Dendritic cell treated with granulocyte-macrophage colony-stimulating factor and Interleukin-4, amounts not matched to agents 40 ng/mL and 50 ng/mL, for 4 days (primary cell): ENCODE measurements around the gene SIL1.

ENCODE experiments used
- H3K27ac Mint-ChIP-seq: one replicate; pipeline ENCODE4 v1.8.0; 2022; ENCODE audit warnings: mild to moderate bottlenecking, mixed read lengths
- H3K27me3 Mint-ChIP-seq: one replicate; pipeline ENCODE4 v1.8.0; 2022; ENCODE audit warnings: mild to moderate bottlenecking, mixed read lengths
- H3K36me3 Mint-ChIP-seq: one replicate; pipeline ENCODE4 v1.8.0; 2022; ENCODE audit warnings: low read depth, mixed read lengths
- H3K4me1 Mint-ChIP-seq: one replicate; pipeline ENCODE4 v1.8.0; 2022; ENCODE audit warnings: low read depth, mixed read lengths
- H3K4me3 Mint-ChIP-seq: one replicate; pipeline ENCODE4 v1.8.0; 2022; ENCODE audit warnings: mild to moderate bottlenecking, moderate library complexity, mixed read lengths
- H3K9me3 Mint-ChIP-seq: one replicate; pipeline ENCODE4 v1.8.0; 2022; ENCODE audit warnings: mixed read lengths
- intact Hi-C: fragments of 100-400 bp; cut with micrococcal nuclease; formaldehyde crosslinking; loops from one replicate; pipeline ENCODE4 v1.15.0; 2022

The SIL1 gene

GRCh38 chr5:138900281-138900965 lies 297.7 kb downstream of the SIL1 start:
- peaks cover 78% of the 10 kb centered on the region for H3K36me3 Mint-ChIP-seq
- H3K9me3 Mint-ChIP-seq = no peaks in the 10 kb centered on the region
- peaks cover 19% of the 10 kb centered on the region for H3K4me1 Mint-ChIP-seq
- no peak overlapping the region for H3K27ac Mint-ChIP-seq
- intact Hi-C loops = no loop called here
- H3K27me3 Mint-ChIP-seq = no peaks in the 10 kb centered on the region
- H3K4me3 Mint-ChIP-seq = no peak overlapping the region

- H3K27ac Mint-ChIP-seq = no peak overlapping the region
Observed at GRCh38 chr5:138898742-138899141, 299.4 kb downstream of the SIL1 start.

GRCh38 chr5:138898299-138898698 lies 299.9 kb downstream of the SIL1 start:
- intact Hi-C loops = no loop called here
- Mint-ChIP-seq H3K9me3 (no peaks in the 10 kb centered on the region), H3K27me3 (no peaks in the 10 kb centered on the region), H3K27ac (no peak overlapping the region), H3K36me3 (peaks cover 78% of the 10 kb centered on the region), H3K4me1 (peaks cover 19% of the 10 kb centered on the region), H3K4me3 (no peak overlapping the region)

More at GRCh38 chr5:138898742-138899141, 299.4 kb downstream of the SIL1 start:
- intact Hi-C loops = no loop called here
- Mint-ChIP-seq H3K36me3 (peaks cover 78% of the 10 kb centered on the region), H3K27me3 (no peaks in the 10 kb centered on the region), H3K9me3 (no peaks in the 10 kb centered on the region), H3K4me3 (no peak overlapping the region), H3K4me1 (peaks cover 19% of the 10 kb centered on the region)
